ENCODE data around the gene NUTM2G.
"Not testable (repeated sequence)": the region's sequence is repeated elsewhere in the genome, so short reads cannot be mapped to it uniquely, and the experiment has no call there.

Gene NUTM2G

GRCh38 chr9:96949346-96949745 is 20.7 kb downstream of the NUTM2G start:
- not testable (repeated sequence) for DNase-seq

GRCh38 chr9:96950539-96950938 is 21.9 kb downstream of the NUTM2G start:
- DNase-seq, result not testable (repeated sequence)

GRCh38 chr9:96967591-96967990 is 38.9 kb downstream of the NUTM2G start:
- DNase-seq, result not testable (repeated sequence)

GRCh38 chr9:96972552-96972951 is 43.9 kb downstream of the NUTM2G start:
- DNase-seq, result not testable (repeated sequence)

- not testable (repeated sequence) for DNase-seq
Observed at GRCh38 chr9:96974037-96974436, 45.4 kb downstream of the NUTM2G start.

- not testable (repeated sequence) for DNase-seq
Observed at GRCh38 chr9:96983496-96984122, 55.0 kb downstream of the NUTM2G start.

GRCh38 chr9:96984139-96984538 is 55.5 kb downstream of the NUTM2G start:
- not testable (repeated sequence) for DNase-seq

- DNase-seq, result not testable (repeated sequence)
Observed at GRCh38 chr9:96984887-96985286, 56.2 kb downstream of the NUTM2G start.

All from inflammatory macrophage treated with lipopolysaccharide for 4 hours (primary cell).